WTC11 (cell line): ENCODE measurements around the gene PDLIM1. TPM values are rescaled to one million over a fixed set of nuclear protein-coding genes. Genes with fewer than 3 reads are reported as not detected.
A peak's percentile ranks its signal among the peaks of the same experiment; 100 is the strongest.

Experiments used
- ATAC-seq: fragments of 200-7000 bp; cut with Tn5 transposase; 2 replicates; pipeline ENCODE4 v1.10.0; 2021; ENCODE audit warnings: mild to moderate bottlenecking, moderate library complexity
- CTCF ChIA-PET: fragments of 300-600 bp; sonication (Branson Sonifier 250); formaldehyde crosslinking; loops from one replicate; lab custom pipeline; 2021; ENCODE audit warnings: antibody characterized with exemption; lab: Charles Lee
- POLR2A ChIA-PET: fragments of 350-600 bp; sonication (Branson Sonifier 250); formaldehyde crosslinking; loops from one replicate; lab custom pipeline; 2021; ENCODE audit warnings: antibody characterized with exemption; lab: Charles Lee
- DNase-seq: peaks from one replicate; pipeline ENCODE4 v3.0.0; 2021; ENCODE audit warnings: low spot score
- H3K27ac Mint-ChIP-seq: 2 replicates; pipeline ENCODE4 v1.8.0; 2021; ENCODE audit warnings: mixed read lengths
- H3K27me3 Mint-ChIP-seq: 2 replicates; pipeline ENCODE4 v1.8.0; 2021; ENCODE audit warnings: low read depth, mild to moderate bottlenecking, moderate library complexity, mixed read lengths
- H3K36me3 Mint-ChIP-seq: 2 replicates; pipeline ENCODE4 v1.8.0; 2021; ENCODE audit warnings: mixed read lengths
- H3K4me1 Mint-ChIP-seq: 2 replicates; pipeline ENCODE4 v1.8.0; 2022; ENCODE audit warnings: mixed read lengths
- H3K4me3 Mint-ChIP-seq: 2 replicates; pipeline ENCODE4 v1.8.0; 2021; ENCODE audit warnings: mild to moderate bottlenecking, moderate library complexity, mixed read lengths
- H3K9me3 Mint-ChIP-seq: 2 replicates; pipeline ENCODE4 v1.8.0; 2021; ENCODE audit warnings: mixed read lengths
- EMX1 ChIP-seq: fragments of 250-450 bp; sonication (Bioruptor Pico); IDR thresholded peaks from 2 replicates; pipeline ENCODE4 v1.8.0; 2021; ENCODE audit warnings: mild to moderate bottlenecking
- ETV6 ChIP-seq: sonication (generic); formaldehyde crosslinking; IDR thresholded peaks from 2 replicates; pipeline ENCODE4 v1.8.1; 2022; ENCODE audit warnings: mild to moderate bottlenecking, missing genetic modification reagents
- IRF2 ChIP-seq: sonication (generic); formaldehyde crosslinking; IDR thresholded peaks from 2 replicates; pipeline ENCODE4 v1.8.0; 2022; ENCODE audit warnings: low read depth, missing genetic modification reagents, borderline replicate concordance
- JAZF1 ChIP-seq: fragments of 250-450 bp; sonication (Bioruptor Pico); IDR thresholded peaks from 2 replicates; pipeline ENCODE4 v1.9.0; 2021; ENCODE audit warnings: moderate library complexity, mild to moderate bottlenecking, inconsistent platforms
- NR1H2 ChIP-seq: sonication (generic); formaldehyde crosslinking; IDR thresholded peaks from 2 replicates; pipeline ENCODE4 v1.9.0; 2021; ENCODE audit warnings: mild to moderate bottlenecking, moderate library complexity, missing genetic modification reagents
- PRRX2 ChIP-seq: fragments of 250-450 bp; sonication (Bioruptor Pico); IDR thresholded peaks from 2 replicates; pipeline ENCODE4 v1.8.0; 2021; ENCODE audit warnings: mild to moderate bottlenecking
- TEAD1 ChIP-seq: sonication (generic); formaldehyde crosslinking; IDR thresholded peaks from 2 replicates; pipeline ENCODE4 v1.8.0; 2022; ENCODE audit warnings: mild to moderate bottlenecking, missing genetic modification reagents
- ZBTB21 ChIP-seq: sonication (generic); formaldehyde crosslinking; IDR thresholded peaks from 2 replicates; pipeline ENCODE4 v1.8.1; 2023; ENCODE audit warnings: mild to moderate bottlenecking, missing genetic modification reagents, borderline replicate concordance
- ZNF232 ChIP-seq: sonication (generic); formaldehyde crosslinking; IDR thresholded peaks from 2 replicates; pipeline ENCODE4 v1.8.0; 2022; ENCODE audit warnings: mild to moderate bottlenecking, missing genetic modification reagents
- ZNF263 ChIP-seq: sonication (generic); formaldehyde crosslinking; IDR thresholded peaks from 2 replicates; pipeline ENCODE4 v1.8.1; 2022; ENCODE audit warnings: low read depth, mild to moderate bottlenecking, moderate library complexity, missing genetic modification reagents
- ZNF396 ChIP-seq: fragments of 250-450 bp; sonication (Bioruptor Pico); IDR thresholded peaks from 2 replicates; pipeline ENCODE4 v1.8.0; 2021; ENCODE audit warnings: mild to moderate bottlenecking, moderate library complexity, borderline replicate concordance
- total RNA-seq: library from RNA; stranded (reverse); gene quantifications from 3 replicates; pipeline ENCODE4 v1.2.3, GENCODE V29; 2021
- TF ChIP-seq, protein P1 (sequence below): sonication (generic); formaldehyde crosslinking; IDR thresholded peaks from 2 replicates; pipeline ENCODE4 v1.8.0; 2023; ENCODE audit warnings: missing genetic modification reagents, mild to moderate bottlenecking, borderline replicate concordance
- TF ChIP-seq, protein P2 (sequence below): sonication (generic); formaldehyde crosslinking; IDR thresholded peaks from 2 replicates; pipeline ENCODE4 v1.8.0; 2022; ENCODE audit warnings: mild to moderate bottlenecking, missing genetic modification reagents
- TF ChIP-seq, protein P3 (sequence below): fragments of 250-450 bp; sonication (Bioruptor Pico); IDR thresholded peaks from 2 replicates; pipeline ENCODE4 v1.9.0; 2021; ENCODE audit warnings: mild to moderate bottlenecking, borderline replicate concordance
- TF ChIP-seq, protein P4 (sequence below): sonication (generic); formaldehyde crosslinking; IDR thresholded peaks from 2 replicates; pipeline ENCODE4 v1.8.0; 2022; ENCODE audit warnings: mild to moderate bottlenecking, missing genetic modification reagents
- TF ChIP-seq, protein P5 (sequence below): sonication (generic); formaldehyde crosslinking; IDR thresholded peaks from 2 replicates; pipeline ENCODE4 v1.8.1; 2023; ENCODE audit warnings: mild to moderate bottlenecking, moderate library complexity, missing genetic modification reagents
- TF ChIP-seq, protein P6 (sequence below): sonication (generic); formaldehyde crosslinking; IDR thresholded peaks from 2 replicates; pipeline ENCODE4 v1.8.1; 2022; ENCODE audit warnings: mild to moderate bottlenecking, moderate library complexity, missing genetic modification reagents

The PDLIM1 gene
- total RNA-seq, 1 experiment from 2014 or later: 223 TPM

DNA sequence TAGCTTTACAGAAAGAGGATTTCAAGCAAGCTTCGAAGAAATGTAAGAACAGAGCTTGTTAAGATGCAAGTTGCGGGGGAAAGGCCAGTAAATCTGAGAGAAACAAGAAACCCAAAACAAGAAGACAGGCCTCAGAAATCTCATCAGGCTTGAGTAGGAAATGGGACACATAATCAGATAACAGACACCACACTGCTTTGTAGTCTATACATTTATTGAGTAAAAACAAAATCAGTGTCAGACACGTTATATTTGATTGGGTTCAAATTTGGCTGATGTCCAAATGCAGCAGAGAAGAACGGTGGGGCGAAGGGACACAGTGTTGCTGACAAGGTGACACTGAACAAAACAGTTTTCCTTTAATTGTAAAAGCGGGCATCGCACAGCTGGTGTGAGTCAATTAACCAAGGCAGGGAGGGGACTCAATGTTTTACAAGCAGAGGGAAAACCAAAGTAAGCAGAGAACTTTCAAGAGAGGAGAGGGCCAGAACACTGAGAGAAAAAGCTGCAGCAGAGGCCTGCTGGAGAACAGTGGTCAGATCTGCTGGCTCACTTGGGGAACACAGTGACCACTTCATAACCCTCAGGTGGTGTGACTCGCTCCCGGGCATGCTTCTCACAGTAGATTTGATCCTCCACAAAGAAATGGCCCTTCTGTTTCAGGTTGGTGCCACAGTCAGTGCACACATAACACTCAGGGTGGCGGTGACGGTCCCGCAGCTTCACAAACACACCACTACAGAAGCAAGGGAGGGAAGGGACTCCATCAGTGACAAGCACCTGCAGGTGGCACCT is 53.2 kb downstream of the PDLIM1 start:
- H3K27me3 Mint-ChIP-seq: no peaks in the 10 kb centered on the region
- H3K4me3 Mint-ChIP-seq: no peak overlapping the region
- H3K9me3 Mint-ChIP-seq: peaks cover 18% of the 10 kb centered on the region
- ChIA-PET POLR2A (no interaction called here), CTCF (interaction anchor here (0.8 to 1.2 kb wide), 3 partner anchors 9 to 137 kb away, joined by 3 to 5 read pairs (median 3); no protein-coding TSS in a partner anchor)
- H3K4me1 Mint-ChIP-seq: peaks cover 33% of the 10 kb centered on the region
- H3K36me3 Mint-ChIP-seq: peaks cover 73% of the 10 kb centered on the region
- TF ChIP-seq NR1H2 (CRISPR knock-in tag) (no peak), ZNF396 (CRISPR knock-in tag) (no peak), PRRX2 (CRISPR knock-in tag) (no peak), TEAD1 (CRISPR knock-in tag) (no peak), ZNF232 (no peak), EMX1 (CRISPR knock-in tag) (no peak), JAZF1 (CRISPR knock-in tag) (no peak), ETV6 (CRISPR knock-in tag) (no peak), IRF2 (no peak), ZNF263 (no peak), ZBTB21 (CRISPR knock-in tag) (no peak)
- TF ChIP-seq, protein P1, sequence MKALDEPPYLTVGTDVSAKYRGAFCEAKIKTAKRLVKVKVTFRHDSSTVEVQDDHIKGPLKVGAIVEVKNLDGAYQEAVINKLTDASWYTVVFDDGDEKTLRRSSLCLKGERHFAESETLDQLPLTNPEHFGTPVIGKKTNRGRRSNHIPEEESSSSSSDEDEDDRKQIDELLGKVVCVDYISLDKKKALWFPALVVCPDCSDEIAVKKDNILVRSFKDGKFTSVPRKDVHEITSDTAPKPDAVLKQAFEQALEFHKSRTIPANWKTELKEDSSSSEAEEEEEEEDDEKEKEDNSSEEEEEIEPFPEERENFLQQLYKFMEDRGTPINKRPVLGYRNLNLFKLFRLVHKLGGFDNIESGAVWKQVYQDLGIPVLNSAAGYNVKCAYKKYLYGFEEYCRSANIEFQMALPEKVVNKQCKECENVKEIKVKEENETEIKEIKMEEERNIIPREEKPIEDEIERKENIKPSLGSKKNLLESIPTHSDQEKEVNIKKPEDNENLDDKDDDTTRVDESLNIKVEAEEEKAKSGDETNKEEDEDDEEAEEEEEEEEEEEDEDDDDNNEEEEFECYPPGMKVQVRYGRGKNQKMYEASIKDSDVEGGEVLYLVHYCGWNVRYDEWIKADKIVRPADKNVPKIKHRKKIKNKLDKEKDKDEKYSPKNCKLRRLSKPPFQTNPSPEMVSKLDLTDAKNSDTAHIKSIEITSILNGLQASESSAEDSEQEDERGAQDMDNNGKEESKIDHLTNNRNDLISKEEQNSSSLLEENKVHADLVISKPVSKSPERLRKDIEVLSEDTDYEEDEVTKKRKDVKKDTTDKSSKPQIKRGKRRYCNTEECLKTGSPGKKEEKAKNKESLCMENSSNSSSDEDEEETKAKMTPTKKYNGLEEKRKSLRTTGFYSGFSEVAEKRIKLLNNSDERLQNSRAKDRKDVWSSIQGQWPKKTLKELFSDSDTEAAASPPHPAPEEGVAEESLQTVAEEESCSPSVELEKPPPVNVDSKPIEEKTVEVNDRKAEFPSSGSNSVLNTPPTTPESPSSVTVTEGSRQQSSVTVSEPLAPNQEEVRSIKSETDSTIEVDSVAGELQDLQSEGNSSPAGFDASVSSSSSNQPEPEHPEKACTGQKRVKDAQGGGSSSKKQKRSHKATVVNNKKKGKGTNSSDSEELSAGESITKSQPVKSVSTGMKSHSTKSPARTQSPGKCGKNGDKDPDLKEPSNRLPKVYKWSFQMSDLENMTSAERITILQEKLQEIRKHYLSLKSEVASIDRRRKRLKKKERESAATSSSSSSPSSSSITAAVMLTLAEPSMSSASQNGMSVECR: no peak
- TF ChIP-seq, protein P2, sequence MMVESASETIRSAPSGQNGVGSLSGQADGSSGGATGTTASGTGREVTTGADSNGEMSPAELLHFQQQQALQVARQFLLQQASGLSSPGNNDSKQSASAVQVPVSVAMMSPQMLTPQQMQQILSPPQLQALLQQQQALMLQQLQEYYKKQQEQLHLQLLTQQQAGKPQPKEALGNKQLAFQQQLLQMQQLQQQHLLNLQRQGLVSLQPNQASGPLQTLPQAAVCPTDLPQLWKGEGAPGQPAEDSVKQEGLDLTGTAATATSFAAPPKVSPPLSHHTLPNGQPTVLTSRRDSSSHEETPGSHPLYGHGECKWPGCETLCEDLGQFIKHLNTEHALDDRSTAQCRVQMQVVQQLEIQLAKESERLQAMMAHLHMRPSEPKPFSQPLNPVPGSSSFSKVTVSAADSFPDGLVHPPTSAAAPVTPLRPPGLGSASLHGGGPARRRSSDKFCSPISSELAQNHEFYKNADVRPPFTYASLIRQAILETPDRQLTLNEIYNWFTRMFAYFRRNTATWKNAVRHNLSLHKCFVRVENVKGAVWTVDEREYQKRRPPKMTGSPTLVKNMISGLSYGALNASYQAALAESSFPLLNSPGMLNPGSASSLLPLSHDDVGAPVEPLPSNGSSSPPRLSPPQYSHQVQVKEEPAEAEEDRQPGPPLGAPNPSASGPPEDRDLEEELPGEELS (CRISPR knock-in tag): no peak
- TF ChIP-seq, protein P3, sequence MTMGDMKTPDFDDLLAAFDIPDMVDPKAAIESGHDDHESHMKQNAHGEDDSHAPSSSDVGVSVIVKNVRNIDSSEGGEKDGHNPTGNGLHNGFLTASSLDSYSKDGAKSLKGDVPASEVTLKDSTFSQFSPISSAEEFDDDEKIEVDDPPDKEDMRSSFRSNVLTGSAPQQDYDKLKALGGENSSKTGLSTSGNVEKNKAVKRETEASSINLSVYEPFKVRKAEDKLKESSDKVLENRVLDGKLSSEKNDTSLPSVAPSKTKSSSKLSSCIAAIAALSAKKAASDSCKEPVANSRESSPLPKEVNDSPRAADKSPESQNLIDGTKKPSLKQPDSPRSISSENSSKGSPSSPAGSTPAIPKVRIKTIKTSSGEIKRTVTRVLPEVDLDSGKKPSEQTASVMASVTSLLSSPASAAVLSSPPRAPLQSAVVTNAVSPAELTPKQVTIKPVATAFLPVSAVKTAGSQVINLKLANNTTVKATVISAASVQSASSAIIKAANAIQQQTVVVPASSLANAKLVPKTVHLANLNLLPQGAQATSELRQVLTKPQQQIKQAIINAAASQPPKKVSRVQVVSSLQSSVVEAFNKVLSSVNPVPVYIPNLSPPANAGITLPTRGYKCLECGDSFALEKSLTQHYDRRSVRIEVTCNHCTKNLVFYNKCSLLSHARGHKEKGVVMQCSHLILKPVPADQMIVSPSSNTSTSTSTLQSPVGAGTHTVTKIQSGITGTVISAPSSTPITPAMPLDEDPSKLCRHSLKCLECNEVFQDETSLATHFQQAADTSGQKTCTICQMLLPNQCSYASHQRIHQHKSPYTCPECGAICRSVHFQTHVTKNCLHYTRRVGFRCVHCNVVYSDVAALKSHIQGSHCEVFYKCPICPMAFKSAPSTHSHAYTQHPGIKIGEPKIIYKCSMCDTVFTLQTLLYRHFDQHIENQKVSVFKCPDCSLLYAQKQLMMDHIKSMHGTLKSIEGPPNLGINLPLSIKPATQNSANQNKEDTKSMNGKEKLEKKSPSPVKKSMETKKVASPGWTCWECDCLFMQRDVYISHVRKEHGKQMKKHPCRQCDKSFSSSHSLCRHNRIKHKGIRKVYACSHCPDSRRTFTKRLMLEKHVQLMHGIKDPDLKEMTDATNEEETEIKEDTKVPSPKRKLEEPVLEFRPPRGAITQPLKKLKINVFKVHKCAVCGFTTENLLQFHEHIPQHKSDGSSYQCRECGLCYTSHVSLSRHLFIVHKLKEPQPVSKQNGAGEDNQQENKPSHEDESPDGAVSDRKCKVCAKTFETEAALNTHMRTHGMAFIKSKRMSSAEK (CRISPR knock-in tag): no peak
- TF ChIP-seq, protein P4, sequence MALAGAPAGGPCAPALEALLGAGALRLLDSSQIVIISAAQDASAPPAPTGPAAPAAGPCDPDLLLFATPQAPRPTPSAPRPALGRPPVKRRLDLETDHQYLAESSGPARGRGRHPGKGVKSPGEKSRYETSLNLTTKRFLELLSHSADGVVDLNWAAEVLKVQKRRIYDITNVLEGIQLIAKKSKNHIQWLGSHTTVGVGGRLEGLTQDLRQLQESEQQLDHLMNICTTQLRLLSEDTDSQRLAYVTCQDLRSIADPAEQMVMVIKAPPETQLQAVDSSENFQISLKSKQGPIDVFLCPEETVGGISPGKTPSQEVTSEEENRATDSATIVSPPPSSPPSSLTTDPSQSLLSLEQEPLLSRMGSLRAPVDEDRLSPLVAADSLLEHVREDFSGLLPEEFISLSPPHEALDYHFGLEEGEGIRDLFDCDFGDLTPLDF (CRISPR knock-in tag): no peak
- TF ChIP-seq, protein P5, sequence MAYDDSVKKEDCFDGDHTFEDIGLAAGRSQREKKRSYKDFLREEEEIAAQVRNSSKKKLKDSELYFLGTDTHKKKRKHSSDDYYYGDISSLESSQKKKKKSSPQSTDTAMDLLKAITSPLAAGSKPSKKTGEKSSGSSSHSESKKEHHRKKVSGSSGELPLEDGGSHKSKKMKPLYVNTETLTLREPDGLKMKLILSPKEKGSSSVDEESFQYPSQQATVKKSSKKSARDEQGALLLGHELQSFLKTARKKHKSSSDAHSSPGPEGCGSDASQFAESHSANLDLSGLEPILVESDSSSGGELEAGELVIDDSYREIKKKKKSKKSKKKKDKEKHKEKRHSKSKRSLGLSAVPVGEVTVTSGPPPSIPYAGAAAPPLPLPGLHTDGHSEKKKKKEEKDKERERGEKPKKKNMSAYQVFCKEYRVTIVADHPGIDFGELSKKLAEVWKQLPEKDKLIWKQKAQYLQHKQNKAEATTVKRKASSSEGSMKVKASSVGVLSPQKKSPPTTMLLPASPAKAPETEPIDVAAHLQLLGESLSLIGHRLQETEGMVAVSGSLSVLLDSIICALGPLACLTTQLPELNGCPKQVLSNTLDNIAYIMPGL (CRISPR knock-in tag): no peak
- TF ChIP-seq, protein P6, sequence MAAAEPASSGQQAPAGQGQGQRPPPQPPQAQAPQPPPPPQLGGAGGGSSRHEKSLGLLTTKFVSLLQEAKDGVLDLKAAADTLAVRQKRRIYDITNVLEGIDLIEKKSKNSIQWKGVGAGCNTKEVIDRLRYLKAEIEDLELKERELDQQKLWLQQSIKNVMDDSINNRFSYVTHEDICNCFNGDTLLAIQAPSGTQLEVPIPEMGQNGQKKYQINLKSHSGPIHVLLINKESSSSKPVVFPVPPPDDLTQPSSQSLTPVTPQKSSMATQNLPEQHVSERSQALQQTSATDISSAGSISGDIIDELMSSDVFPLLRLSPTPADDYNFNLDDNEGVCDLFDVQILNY (CRISPR knock-in tag): no peak
- no peak for DNase-seq
- ATAC-seq: no peak
- H3K27ac Mint-ChIP-seq: peak overlapping the region; percentile 93
